GM21390 (cell line): Measurements from ENCODE around the gene OR5A1.
"Not testable (repeated sequence)": the region's sequence is repeated elsewhere in the genome, so short reads cannot be mapped to it uniquely, and the experiment has no call there.

Experiments used
- ATAC-seq: cut with Tn5 transposase; IDR thresholded peaks from one replicate; pipeline ENCODE4 v1.9.1; 2021; ENCODE audit not compliant: unreplicated experiment

OR5A1 gene

DNA sequence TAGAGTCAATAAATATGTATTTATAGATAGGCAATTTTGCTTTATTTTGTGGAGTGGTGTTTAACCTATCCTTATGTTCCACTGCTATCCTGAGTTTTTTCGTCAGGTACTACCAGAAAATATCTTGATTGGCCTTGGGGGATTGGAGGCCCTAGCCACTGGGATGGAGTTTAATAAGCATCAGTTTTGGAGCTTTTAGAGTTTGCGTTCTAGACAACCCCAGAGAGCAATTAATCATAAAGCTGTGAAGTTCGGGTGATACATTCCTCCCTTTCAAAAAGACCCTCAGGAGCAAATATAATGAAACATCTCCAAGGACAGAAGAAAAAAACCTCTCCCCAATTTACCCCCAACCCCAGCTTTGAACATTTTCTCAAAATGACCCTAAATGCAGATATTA is at the start of gene OR5A1:
TSS of gene OR5A1 (plus strand) at position 301 of the 400 bp plus-strand sequence. CDS start 6,700 bp downstream, outside the sequence.
- no peak for ATAC-seq

DNA sequence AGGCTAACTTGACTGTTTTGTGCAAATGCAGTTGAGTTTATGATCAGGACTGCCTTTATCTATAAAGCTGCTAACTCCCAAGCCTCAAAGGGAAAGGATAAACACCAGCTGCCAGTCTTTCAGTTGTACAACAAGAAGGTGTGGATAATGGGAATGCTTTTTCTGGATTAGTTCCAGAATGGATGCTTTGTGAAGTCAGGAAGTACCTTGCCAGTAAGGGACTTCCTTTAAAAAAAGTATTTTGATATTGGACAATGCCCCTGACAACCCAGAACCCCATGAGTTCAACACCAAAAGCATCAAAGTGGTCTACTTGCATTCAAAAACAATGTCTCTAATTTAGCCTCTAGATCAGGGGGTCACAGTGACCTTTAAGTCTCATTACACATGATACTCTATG is 42.1 kb upstream of the OR5A1 start:
- ATAC-seq, result no peak

DNA sequence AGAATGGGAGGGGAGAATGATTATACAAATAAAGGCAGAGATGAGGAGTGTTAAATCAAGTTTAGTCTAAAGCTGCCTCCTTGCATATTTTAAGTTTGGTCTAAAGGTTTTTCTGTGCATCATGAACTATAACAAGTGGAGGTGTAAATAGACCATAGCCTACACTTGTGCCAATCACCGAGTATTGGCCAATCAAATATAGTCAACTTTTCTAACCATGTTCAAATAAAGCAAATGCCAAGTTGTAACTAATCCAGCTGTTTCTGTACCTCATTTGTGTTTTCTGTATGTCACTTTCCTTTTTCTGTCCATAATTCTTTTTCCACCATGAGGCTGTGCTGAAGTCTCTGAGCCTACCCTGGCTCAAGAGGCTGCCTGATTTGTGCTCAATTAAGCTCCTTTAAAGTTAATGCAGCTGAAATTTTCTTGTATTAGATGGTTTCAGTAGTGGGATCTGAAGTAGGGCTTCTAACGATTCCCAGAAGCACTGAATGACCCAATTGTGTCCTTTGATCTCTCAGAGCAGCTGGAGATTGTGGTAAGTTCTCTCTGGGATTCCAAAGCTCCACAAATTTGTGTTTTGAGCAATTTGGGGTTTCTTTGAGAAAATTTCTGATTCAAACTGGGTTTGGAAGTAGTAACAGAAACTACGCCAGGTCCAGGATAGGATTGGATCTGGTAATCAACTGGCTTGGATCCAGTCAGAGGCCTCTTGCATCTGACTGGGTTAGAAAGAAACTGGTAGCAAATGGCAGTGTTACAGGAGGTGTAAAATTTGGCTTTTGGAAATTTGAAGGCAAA is 35.6 kb upstream of the OR5A1 start:
- no peak for ATAC-seq

DNA sequence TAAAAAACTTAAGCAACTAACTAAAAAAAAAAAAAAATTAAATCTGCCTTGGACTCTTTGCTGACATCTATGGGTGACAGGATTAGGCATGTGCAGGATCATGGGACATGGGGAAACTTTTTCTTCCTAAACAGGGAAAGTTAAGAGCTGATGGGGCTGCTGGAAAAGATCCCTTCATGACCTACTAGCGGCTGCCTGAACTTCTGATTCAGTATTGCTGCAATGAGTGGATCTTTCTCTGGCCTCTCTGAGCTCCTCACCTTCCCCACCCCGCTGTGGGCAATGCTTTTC is 35.1 kb upstream of the OR5A1 start:
- ATAC-seq, result no peak

DNA sequence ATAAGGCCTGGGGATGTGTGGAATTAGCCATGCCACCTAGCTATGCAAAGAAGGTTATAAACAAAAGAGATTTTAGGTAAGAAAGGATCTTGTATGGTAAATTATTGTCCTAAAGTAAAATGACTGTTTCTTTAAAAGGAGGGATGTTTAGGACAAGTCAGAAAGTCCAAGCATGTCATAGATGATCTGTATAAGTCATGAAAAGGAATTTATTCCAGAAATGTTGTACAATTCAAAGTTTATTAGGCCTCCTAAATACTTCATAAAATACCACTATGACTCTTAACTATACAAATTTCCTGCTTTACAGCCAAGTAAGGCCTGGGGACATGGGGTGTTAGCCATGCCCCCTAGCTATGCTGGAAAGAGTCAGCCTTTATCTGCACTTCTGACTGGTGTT is 32.7 kb upstream of the OR5A1 start:
- no peak for ATAC-seq

DNA sequence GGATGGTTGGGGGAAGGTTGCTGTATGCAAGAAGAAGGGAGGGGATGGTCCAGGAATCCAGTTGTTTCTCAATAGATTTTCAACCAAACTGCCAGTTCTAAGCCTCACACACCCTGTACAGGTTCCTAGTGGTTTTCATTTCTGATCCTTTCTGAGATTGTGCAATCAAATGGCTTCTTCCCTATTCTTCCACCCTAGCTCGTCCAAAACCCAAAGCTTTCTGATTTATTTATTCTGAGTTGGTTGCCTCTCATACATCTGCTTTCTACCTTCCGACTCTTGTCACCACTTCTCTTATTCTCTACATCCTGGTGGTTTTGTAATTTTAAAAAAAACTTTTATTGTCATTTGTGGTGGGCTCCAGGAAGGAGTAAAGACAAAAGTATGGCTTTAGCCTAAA is 22.6 kb upstream of the OR5A1 start:
- no peak for ATAC-seq

DNA sequence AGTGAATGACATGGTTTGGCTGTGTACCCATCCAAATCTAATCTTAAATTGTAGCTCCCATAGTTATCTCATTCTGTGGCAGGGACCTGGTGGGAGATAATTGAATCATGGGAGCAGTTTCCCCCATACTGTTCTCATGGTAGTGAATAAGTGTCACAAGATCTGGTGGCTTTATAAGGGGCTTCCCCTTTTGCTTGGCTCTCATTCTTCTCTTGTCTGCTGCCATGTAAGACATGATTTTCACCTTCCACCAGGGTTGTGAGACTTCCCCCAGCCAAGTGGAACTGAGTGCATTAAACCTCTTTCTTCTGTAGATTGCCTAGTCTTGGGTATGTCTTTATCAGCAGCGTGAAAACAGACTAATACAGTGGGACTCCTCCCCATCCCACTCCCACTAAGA is 21.2 kb upstream of the OR5A1 start:
- no peak for ATAC-seq

DNA sequence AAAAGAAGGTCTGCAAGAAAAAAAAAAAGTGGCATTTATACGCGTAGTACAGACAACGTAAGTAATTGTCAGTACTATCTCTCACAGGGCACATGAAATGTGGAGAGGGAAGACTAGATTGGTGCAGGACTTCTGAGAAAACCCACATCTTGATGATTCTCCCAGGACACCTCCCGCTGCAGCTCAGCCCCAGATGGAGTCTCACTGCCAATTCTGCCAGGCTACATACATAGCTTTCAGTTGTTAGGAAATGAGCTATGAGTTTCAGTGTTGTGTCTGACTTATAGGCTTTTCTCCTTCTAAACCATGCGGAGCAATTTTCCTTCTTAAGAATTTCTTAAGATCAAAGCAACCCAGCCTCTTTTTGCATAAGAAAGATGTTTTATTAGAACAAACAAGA is 19.7 kb upstream of the OR5A1 start:
- no peak for ATAC-seq

DNA sequence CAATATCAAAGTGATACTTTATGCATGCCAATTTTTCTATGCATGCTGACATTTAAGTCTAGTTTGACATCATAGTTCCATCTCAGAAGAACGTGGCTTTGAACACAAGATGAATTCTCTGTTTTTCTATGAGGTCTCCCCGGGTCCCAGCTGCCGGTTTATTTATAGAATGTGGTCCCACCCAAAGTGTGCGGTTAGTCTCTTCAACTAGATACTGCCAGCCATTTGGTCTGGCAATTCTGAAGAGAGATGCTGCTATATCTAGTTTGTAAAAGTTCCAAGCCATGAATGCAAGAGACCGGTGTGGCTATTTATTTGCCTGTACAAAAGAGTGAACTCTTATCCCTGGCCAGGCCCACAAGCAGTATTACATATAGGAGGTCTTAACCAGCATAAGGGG is 19.2 kb upstream of the OR5A1 start:
- ATAC-seq, result no peak

DNA sequence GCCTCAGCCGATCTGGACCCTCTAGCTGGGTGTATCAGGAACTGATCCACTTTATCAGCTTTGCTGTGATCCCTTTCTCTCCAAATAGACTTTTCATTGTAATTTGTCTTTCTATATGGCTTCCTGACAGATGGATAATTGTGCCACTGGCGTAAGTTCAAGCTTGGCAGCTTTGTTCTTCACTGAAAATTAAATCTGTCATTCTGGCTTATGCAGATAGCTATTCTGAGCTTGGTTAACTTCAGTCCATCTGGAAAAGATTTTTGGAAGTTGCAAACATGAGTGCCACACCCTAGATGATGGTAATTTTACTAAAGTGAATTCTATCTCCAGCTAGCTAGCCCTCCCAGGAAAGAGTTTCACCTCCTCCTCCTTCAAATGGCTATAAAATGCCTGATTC is 18.1 kb upstream of the OR5A1 start:
- ATAC-seq, result no peak

DNA sequence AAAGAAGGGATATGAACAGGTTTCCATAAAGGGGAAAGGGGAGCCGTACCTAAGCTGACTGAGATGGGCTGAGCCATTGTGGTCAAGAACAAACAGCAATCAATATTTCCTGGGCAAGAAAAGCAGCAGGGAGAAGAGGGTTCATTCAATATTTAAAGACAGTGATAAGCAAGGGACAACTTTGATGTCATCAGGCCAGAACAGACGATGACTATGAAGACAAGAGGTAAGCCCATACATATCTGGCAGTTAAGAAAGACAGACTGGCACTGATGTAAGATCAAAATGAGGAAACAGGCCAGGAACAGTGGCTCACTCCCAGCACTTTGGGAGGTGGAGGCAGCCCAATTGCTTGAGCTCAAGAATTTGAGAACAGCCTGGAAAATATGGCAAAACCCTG is 12.4 kb upstream of the OR5A1 start:
- no peak for ATAC-seq

DNA sequence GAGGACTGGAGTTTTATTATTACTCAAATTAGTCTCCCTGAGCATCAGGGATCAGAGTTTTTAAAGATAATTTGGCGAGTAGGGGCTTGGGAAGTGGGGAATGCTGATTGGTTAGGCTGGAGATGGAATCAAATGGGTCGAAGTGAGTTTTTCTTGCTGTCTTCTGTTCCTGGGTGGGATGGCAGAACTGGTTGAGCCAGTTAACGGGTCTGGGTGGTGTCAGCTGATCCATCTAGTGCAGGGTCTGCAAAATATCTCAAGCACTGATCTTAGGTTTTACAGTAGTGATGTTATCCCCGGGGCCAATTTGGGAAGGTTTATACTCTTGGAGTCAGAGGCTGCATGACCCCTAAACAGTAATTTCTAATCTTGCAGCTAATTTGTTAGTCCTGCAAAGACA is 11.1 kb upstream of the OR5A1 start:
- ATAC-seq, result no peak

DNA sequence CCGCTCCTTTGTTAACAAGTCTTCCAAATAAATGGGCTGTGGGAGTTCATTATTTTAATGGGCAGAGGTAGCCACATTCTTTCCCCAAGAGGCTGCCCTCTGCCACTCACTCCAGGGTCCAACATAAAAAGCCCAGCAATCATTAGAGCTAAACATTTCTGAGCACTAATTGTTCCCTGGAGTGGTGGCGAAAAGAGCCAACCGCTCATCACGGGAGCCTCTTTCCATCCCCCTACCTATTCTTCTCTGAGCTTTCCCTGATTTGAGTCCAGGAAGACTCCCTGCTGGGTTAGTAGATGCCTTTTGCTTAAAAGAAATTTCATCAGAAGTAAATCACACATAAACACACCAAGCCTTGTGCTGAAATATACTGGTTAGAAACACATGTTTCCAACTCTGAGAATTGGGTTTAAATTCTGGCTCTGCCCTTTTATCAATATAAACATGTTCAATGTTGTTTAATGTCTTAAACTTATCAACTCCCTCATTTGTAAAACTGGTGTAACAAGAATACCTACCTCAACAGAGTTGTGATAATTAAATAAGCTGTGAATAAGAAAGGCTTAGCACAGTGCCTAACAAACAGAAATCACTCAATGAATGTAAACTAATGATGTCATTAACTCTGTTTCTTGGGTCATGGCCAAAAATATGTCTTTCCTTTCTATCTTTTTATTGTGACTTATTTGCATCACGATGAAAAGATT is 9.8 kb upstream of the OR5A1 start, which contains the start of gene OR5A2:
TSS of gene OR5A2 (minus strand) at position 53 of the 707 bp plus-strand sequence. CDS start 3,460 bp downstream, outside the sequence.
- ATAC-seq, result no peak

DNA sequence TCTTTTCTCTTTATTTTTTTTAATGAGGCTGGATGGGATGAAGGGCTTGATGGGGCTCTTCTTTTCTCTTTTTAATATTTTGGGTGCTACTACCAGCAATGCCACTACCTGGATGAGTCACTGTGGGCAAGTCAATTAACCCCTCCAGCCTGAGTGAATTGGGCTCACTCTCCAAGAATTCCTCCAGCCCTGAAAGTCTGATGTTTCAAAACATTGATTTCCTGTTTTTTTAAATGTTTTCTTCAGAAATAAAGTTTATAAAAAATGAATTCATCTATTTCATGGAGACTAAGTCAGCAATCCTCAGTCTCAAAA is 9.2 kb upstream of the OR5A1 start:
- ATAC-seq, result no peak

DNA sequence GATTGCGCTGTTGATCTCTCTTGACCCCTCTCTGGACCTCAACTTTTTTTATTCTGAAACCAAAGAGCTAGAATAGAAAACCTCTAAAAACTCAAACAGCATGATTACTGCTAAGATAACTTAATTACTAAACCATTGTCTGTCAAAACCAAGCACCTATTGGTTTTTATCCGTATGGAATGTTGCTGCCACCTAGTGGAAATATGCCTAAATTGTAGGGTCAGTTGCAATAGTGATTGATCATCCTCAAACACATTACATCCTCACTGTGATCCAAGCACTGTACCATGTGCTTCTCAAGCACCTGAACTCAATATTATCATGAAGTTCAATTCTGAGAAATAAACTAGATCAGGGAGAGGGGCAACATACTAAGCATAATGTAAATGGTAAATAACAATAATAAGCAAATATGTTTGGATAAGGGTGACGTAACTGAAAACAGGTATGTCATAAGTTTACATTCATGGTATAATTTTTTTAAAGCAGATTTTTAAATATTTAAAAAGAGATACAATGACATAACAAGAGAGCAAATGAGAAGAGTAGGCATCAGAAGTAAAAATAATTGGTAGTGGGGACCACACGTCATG is 6.2 kb upstream of the OR5A1 start:
- ATAC-seq, result peak; percentile 82

DNA sequence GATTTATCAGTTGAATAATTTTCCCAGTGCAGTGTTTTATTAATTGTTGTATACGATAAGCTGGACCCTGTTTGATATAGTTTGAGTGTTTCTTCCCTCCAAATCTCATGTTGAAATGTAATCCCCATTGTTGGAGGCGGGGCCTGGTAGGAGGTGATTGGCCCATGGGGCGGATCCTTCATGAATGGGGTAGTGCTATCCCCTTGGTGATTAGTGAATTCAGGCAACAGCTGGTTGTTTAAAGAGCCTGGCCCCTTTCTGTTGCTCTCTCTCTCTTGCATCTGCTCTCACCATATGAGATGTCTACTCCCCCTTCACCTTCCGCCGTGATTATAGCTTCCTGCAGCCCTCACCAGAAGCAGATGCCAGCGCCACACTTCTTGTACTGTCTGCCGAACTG is 1.5 kb downstream of the OR5A1 start:
- ATAC-seq, result no peak

DNA sequence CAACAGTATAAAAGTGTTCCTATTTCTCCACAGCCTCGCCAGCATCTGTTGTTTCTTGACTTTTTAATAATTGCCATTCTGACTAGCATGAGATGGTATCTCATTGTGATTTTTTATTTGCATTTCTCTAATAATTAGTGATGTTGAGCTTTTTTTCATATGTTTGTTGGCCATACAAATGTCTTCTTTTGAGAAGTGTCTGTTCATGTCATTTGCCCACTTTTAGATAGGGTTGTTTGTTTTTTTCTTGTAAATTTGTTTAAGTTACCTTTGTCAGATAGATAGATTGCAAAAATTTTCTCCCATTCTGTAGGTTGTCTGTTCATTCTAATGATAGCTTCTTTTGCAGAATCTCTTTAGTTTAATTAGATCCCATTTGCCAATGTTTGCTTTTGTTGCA is 9.4 kb downstream of the OR5A1 start:
- not testable (repeated sequence) for ATAC-seq

DNA sequence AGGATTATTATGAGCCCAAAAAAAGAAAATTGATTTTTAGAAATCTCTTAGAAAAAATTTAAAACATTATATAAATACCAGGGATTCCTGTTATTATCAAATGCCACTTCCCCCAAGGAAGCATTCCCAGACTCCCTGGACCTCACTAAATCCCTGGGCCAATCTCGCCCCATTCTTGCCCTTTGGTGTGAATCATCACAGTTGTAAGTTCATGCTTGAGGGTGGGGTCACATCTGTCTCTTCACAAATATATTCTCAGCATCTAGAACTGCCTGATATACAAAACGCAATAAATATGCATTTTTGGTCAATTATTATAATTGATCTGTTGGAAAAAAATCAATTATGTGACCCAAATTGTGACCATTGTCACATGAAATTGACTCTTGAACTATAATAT is 12.2 kb downstream of the OR5A1 start:
- no peak for ATAC-seq

DNA sequence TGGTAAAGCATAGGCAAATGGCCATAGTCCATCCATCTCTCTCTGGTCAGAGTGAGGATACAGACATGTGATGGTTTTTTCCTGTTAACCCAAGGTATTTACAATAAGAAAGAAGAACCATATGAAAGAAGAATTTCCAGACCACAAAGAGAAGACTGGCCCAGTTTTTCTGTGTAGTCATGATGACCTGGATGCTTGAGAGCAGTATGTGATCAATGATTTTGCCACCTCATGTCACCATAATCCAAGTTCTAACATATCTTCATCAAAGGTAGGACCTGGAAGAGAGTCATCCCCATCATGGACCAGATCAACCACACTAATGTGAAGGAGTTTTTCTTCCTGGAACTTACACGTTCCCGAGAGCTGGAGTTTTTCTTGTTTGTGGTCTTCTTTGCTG is 20.4 kb downstream of the OR5A1 start, which contains the start of gene OR4D6:
TSS of gene OR4D6 (plus strand) at position 301 of the 400 bp plus-strand sequence. CDS start at position 301, 0 bp downstream.
- ATAC-seq, result no peak

DNA sequence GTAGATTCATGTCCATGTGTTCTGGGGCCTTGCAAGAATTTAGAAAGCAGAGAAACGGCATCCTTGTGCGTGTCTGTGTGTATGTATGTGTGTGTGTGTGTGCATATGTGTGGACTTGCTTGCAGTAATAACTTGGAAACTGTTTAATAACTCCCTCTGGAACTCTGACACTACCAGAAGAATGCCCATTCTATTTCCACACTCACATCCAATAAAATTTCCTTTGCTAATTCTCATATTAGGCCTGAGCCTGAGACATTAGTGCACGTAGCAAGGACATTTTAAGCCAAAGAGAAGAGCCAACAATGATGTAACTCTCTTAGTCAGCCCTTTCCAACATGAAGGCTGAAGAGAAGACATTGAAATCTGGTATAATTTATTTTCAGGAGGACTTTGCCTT is 23.6 kb downstream of the OR5A1 start:
- no peak for ATAC-seq

DNA sequence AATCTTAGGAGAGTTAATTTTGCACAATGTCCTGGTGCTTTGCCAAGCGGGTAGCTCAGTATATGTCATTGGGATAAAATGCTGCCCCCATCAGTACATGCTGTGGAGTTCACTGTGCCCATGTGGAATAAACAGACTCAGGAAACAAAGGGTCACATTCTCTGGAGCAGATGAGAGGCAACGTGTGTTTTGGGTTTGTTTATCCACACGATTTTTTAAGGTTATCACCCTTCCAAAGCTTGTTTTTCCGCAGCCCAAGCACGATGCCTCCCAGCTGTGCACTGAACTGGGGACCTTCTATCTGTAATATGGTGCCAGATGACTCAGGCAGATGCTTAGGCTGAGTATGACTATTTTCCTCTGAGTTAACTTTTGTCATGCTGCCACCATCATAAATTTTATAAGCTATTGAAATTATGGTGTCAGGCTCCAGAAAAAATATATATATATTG is 26.9 kb downstream of the OR5A1 start:
- ATAC-seq, result no peak

DNA sequence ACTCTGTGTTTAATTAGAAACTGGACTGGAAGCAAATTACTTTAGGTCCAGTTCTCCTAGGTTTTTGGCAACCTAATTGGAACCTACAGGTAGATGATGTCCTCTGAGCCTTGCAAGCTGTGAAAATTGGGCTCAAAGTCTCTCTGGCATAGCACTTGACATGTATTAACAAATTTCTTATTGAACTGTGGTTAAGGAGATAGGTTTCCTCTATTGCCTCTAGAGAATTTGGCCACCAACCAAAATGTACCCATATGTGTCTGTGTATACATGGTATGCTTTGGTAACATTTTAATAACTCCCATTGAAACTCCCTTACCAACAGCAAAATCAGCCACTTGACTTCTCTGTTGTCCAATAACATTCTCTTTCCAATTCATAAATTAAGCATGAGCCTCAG is 36.7 kb downstream of the OR5A1 start, which contains the start of gene OR4D10:
TSS of gene OR4D10 (plus strand) at position 301 of the 400 bp plus-strand sequence. CDS start 4,115 bp downstream, outside the sequence.
- ATAC-seq, result no peak
